22Rv1 (cell line): ENCODE data around the gene SLC2A5.

ENCODE experiments used
- CTCF ChIP-seq: fragments of 450-650 bp; IDR thresholded peaks from 2 replicates; pipeline ENCODE4 v1.5.1; 2017; ENCODE audit warnings: mild to moderate bottlenecking
- ZFX ChIP-seq: fragments of 450-650 bp; IDR thresholded peaks from 2 replicates; pipeline ENCODE4 v1.6.1; 2017; ENCODE audit warnings: antibody characterized with exemption, borderline replicate concordance

- no peak for TF ChIP-seq CTCF
- TF ChIP-seq ZFX = no peak
Observed at GRCh38 chr1:9042272-9042671, 27.2 kb downstream of the SLC2A5 start.
